ENCODE measurements around the gene CCDC88B. TPM values are rescaled to one million over a fixed set of nuclear protein-coding genes. Genes with fewer than 3 reads are reported as not detected.

Gene CCDC88B
- total RNA-seq, 1 donor from 2014 or later: 11.5 TPM

DNA sequence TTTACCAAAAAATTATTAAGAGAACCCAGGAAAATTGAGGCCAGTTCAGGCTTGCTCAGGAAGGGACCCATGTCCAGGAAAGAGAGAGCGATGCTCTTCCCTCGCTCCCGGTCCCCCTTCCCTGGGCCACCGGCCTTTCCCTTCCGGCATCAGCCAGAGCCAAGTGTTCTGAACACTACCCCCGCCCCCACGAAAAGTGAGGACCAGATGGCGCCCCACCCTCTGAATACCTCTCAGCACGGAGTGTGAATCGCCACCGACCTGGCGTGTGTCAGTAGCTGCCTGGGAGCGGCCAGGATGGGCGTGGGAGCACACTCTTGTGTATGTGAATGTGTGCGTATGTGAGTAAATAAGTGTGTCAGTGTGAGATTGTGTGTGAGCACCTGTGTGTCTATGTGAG is 39.2 kb downstream of the CCDC88B start:
- DNase-seq (ENCODE audit: low spot score): no peak

DNA sequence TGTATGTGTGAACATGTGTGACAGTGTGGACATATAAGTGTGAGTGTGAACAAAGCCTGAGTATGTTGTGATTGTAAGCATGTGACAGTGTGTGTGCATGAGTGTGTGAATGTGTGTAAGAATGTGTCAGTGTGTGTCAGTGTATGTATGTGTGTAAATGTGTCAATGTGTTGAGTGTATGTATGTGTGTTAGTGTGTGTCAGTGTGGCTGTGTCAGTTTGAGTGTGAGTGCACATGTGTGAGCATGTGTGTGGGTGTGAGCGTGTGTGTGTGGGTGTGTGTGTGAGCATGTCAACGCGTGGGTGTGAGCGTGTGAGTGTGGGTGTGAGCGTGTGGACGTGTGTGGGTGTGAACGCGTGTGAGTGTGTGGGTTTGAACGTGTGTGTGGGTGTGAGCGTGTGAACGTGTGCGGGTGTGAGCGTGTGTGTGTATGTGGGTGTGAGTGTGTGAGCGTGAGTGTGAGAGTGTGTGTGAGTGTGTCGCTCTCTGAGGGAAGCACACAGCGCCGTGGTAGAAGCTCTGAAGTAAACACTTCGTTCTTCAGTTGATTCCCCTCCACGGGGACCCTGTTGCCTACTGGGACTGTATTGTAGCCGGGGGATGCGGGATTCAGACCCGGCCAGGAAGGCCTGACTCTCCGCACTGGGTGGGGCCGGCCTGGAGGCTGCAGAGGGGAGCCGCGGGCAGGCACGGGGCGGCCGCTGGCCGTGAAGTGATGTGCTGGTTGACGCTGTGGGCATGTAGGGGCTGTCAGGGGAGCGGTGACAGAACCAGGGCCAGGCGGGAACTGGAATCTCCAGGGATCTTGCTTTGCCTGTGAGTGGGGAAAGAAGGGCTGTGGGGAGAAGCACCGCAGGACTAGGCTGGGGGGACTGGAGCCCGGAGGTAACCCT is 40.1 kb downstream of the CCDC88B start:
- DNase-seq (ENCODE audit: low spot score): no peak

DNA sequence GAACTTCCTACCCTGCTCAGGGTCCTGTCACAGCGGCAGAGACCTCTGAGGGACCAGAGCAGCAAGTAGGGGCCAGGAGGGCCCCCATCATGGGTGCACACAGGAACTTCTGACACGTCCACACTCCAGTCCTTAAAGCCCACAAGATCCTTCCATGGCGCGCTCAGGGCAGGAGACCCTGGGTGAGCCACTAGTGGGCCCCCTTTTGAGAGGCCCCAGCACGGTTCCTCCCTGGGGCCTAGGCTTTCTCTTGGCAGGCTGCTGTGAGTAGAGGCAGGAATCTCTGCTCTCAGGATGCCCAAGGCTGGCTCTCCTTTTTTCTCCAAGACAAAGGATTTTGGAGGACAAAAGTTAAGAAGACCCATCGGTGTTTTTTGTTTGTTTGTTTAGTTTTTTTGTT is 41.3 kb downstream of the CCDC88B start:
- no peak for DNase-seq (ENCODE audit: low spot score)

DNA sequence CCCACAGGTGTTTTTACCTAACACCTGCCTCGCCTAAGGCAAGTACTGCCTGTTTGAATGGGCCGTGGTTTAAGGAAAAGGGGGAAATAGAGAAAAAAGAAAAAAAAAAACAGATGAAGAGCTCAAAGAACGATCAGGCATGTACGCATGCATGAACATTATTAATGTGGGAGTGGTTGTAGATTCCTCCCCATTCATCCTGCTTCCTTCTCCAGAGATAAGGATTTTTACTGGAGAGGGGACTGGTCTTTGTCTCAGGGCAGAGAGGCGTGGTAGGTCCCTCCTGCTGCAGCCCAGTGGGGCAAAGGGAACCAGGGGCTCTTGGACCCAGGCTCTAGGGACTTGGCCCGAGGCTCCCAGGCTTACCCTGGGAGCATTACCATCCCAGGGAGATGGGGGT is 42.0 kb downstream of the CCDC88B start:
- DNase-seq (ENCODE audit: low spot score): no peak

DNA sequence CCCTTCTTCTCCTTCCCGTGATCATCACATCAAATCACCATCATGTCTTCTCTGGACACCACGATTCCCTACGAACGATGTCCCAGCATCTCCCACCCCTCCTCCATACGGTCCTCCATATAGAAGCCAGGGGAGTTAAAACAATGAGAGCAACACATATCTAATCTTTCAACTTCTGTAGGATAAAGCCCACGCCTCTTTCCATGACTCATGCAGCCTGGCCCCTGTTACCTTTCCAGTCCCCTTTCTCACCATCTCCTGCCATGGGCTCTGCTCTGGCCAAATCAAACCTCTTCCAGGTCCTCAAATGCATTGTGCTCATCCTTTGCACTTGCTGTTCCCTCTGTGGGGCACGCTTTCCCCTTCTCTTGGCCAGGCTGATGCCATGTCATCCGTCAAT is 42.6 kb downstream of the CCDC88B start:
- DNase-seq (ENCODE audit: low spot score): no peak

DNA sequence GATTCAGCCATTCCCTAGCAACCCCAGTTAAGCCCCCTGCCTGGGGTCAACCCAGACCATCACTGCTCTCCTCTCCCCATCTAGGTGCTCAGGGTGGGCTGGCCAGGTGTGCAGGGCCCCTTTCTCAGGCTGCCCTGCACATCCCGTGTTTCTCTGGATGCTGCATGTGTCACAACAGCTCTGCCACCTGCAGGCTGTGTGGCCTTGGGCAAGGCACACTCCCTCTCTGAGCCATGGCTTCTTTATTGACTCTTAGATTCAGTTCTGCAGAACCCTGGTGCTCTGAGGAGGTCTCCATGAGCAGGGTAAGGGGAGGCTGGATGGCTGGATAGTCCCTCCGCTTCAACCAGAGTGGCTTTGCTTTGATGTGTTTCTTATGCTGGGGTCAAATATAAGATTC is 43.6 kb downstream of the CCDC88B start:
- no peak for DNase-seq (ENCODE audit: low spot score)

DNA sequence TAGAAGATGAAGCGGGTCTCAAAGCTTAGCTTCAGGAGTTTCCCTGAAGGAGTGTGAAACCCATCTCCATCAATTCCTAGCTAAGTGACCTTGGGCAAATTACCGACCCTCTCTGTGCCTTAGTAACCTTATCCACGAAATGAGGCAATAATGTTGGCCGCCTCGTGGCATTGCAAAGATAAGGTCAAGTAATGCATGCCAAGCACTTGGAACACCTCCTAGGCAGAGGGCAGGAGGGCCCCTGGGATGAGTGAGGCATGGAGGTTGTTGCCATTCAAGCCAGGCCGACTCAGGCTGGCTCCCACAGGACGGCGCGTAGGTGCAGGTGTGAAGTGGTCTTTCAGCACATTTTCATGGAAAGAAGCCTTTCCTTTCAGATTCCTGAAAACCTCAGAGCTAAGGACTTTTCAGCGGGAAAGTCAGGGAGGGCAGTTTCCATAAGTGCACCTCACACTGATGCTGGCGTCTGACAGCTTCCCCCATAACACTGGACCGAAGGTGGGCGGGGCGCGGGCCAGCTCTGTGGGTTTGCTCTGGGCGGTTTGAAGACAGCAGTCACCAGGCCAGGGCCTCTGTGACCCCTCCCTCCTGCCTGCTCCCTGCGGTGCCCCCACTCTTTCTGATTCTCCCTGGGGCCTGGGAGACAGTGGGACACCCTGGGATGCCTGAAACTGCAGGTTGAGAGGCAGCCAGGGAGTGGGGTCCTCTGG is 44.2 kb downstream of the CCDC88B start:
- DNase-seq (ENCODE audit: low spot score): no peak

DNA sequence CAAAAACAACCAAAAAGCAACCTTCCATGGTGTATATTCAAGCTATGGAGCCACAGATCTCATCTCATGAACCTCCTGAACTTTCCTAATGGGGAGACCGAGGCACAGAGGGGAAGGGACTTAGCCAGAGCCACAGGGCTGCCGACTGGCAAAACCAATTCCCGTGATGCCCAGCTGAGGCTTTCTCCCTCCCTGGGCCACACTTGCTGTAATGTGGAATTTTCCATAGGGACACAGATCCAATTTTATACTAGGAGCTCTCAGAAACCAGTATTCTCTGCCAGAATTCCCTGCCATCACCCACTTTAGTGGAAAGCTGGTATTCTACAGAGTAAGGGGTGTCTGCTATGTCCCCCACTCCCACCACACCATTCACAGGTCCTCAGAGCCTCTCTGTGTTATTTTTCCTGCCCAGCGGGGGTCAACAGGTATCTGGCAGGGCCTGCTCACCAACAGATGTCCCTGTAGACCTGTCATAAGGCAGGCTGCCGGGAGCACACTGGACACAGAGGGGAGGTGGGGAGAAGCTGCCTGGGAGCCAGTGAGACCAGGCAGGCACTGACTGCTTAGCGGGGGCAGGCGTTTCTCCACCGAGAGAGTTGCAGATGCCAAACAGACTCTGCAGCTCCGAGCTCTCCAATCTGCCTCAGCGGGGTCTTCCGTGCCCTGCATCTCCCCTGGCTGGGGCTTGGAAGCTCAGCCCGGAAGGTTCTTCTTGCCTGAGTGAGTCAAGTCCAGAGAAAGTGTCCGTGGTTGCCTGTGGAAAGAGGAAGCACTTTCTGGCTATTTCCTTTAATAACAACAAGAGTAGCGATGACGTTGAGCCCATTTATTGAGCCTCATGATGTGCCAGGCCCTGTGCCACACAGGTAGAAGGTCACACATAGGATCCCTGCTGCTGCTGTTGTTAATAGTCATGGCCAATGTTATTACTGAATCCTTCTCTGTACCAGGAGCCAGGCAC is 45.3 kb downstream of the CCDC88B start:
- DNase-seq (ENCODE audit: low spot score): no peak

DNA sequence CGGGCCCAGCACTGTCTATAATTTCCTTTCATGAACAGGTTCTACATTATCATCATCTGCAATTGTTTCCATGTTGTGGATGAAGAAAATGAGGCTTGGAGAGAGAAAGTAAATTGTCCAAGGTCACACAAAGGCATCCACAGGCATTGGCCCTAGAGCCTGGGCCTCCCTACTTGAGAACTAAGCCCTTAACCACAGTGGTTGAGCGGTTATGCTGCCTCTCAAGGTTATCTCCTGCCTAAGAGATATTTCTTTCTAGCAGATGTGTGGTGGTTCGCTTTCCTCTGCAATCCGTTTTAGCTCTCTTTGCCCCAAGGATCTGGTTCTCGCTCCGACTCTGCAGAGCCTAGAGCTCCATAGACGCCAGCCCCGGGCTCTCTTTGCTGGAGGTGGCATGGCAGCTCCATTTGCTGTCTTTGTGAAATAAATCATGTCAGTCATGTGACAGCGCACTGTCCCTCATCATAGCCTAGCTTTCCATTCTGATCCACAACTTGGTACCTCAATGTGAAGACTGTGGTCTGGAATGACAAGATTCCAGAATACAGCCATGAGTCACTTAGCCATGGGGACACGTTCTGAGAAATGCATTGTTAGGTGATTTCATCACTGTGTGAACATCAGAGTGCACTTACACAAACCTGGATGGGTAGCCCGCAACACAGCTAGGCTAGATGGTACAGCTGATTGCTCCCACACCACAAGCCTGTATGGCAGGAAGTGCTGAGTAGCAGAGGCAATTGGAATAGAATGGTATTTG is 46.1 kb downstream of the CCDC88B start:
- no peak for DNase-seq (ENCODE audit: low spot score)

DNA sequence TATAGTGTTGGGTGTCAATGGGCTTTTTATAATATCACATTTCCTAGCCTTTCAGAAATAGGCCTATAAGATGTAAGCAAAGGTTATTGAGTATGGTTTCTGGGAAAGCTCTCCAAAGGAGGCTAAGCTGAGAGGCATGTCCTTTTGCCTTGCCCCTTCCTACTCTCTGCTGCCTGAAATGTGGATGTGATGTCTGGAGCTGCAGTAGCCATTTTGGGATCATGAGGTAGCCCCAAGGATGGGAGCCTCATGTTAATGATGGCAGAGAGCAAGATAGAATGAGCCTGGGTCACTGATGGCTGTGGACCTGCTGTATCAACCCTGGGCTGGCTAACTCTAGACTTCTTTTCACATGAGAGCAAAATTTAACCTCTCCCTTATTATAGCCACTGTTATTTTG is 47.9 kb downstream of the CCDC88B start:
- DNase-seq (ENCODE audit: low spot score): no peak

DNA sequence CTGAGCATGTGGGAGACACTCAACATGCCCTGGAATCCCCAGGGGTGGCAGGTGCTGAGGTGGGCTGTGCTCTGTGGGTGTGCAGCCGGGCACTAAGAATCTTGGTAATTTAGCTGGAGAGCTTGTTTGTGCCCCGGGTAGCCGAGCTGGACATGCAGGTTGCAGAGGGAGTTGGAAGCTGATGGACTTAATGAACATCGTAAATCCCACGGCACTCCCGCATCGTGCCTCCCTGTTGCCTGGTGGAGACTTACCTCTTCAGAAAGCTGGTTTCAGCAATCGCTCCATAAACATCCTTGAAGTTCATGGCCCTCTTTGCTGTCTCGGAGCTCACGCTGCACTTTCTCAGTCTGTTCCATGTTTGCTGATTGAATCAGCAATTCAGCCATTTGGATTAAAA is 48.9 kb downstream of the CCDC88B start:
- no peak for DNase-seq (ENCODE audit: low spot score)

DNA sequence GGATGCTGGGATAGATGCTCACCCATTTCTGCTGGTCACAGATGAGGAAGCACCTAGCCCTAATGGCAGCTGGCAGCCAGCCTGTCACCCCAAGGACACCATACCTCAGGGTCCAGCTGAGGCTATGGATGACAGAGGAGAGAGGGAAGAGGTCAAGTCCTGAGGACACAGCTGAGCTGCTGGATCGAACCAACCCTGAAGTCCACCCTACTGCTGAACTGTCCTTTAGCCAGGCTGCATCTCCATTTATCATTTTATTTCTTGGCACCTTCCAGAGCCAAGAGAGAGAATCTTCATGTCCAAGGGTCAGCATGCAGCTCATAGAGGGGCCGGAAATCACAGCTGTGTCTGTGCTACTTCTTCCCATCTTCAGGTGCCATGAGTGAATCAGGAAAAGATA is 49.8 kb downstream of the CCDC88B start:
- DNase-seq (ENCODE audit: low spot score): no peak

DNA sequence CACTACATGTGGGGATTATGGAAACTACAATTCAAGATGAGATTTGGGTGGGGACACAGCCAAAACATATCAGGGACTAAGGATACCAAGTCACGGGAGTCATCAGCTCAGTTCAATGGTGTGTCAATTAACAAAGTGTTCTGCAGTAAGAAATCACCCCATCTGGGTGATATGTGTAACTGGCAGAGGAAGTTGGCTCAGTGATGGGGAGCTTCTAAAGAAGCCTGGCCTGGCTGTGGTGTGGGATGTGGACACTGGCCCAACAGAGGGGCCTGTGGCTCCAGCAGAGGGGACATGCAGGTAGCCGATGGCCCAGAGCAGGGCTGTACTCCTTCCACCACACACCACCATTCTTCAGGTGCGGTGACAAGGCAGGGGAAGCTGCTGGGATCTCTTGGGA is 50.6 kb downstream of the CCDC88B start:
- no peak for DNase-seq (ENCODE audit: low spot score)

DNA sequence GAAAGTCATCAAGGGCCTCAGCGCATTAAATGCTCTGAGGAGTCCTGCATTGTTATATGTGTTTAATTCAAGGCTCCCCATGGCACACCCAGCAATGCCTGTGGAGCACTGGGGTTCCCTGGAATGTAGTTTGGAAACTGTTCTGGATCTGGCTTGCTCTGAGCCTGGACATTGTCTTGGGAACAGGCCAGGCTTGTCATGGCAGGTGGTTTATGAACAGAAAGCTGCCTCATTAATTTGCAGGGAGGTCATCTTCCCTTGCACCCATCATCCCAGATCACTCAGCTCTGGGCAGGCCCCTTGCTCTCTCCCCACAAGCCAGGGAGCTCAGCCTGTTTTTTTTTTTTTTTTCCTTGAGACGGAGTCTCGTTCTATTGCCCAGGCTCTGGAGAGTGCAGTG is 51.8 kb downstream of the CCDC88B start:
- no peak for DNase-seq (ENCODE audit: low spot score)

DNA sequence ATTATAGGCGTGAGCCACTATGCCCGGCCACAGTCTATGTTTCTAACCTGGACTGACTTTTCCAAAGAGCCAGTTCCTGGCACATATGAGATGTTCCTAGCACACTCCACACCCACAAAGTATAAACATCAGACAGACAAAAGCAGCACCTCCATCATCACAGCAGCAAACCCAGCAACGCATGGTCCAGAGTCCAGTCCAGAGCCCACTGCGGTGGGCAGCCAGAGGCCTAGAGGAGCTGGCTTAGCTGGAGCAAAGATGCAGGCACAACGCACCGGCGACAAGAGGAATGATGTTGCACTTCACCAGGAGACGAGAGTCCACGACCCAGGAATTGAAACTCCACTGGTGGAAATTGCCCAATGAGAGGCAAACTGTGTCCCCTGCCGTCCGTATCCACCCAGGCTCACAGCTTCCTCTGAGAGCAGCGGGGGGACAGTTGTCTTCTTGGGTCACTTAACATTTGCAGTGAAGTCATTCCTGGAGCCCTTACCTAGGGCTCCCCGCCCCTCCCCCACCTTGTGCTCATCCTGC is 55.6 kb downstream of the CCDC88B start:
- DNase-seq (ENCODE audit: low spot score): no peak

DNA sequence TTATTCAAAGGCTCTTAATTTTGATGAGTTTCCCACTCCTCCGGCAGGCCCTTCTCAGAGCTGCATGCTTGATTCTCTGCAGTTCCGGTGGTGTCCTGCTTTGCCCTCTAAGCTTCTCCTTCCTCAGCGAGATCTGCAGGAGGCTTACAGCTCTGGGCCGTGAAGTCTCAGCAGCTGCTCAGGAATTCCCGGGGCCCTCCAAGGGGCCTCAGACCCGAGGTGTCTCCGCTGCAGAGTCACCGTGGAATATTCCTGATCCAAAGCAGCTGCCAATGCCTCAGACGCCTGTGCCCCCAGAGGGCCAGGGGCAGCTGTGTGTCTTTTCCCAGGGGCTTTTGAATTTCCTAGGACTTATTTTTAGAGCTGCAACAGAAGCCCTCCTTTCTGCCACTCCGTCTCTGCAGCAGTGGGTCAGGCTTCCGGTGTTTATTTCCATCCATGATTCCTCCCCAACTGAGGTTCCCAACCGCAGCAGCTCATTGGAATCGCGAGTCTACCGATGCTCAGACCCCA is 56.1 kb downstream of the CCDC88B start:
- DNase-seq (ENCODE audit: low spot score): no peak

DNA sequence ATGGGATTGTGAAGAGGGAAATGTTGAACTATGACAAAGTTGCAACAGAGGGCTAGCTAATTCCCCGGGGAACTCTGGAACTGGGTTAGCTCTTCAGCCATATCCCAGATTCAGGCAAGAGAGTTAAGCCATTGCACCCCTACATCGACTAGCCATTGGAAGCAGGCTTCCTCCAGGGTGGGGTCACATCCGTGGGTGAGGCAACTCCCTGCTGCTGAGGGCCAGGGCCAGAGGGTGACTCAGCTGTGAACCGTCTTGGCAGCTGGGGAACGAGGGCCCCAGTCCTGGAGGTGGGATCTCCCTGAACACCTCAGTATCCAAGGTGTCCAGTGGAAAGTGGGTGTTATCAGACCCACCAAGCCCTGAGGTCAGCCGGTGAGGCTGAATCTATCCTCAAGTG is 60.1 kb downstream of the CCDC88B start:
- DNase-seq (ENCODE audit: low spot score): no peak

DNA sequence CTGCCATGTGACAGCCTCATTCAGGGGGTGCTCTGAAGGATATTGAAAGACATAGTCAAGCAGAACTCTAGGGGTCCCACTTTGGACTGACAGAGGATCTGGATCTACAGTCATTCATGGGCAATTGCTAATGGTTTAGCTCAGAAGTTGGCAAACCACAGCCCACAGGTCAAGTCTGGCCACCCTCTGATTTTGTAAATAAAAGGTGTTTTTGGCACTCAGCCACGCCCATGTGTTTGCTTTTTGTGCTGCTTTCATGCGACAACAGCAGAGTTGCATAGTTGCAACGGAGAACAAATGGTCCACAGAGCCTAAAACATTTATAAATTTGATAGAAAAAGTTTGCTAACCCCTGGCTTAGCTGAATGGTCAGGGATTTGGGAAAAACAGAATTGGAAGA is 60.7 kb downstream of the CCDC88B start:
- no peak for DNase-seq (ENCODE audit: low spot score)

DNA sequence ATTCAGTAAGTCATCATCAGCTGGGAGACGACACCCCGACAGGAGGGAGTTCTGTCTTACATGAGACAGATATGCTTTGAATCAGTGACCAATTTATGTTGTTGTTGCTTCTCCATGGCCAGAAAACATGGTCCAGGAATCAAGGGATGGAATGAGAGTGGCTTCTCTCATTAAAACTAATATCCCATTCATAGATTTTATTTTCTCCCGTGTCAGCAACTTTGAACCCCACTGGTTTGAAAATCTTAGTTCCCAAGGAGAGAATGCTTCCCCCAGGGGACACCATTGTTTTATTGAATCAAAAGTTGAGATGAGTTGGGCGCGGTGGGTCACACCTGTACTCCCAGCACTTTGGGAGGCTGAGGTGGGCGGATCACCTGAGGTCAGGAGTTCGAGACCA is 61.8 kb downstream of the CCDC88B start:
- no peak for DNase-seq (ENCODE audit: low spot score)

DNA sequence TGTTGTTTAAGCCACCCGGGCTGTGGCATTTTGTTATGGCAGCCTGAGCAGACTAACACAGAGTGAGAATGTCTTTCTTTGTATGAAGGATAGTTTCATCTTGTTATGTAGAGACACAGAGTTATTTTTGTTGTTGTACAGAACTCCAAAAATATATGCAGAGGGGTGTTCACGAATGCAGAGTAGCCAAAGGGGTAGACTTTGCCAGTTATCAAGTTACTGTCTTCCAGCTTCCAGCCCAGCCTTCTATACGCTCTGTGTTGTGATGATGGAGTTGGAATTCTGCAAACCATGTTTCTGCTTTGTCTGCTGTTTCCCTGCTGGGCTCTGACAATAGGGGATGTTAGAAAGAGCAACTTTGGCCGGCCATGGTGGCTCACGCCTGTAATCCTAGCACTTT is 63.1 kb downstream of the CCDC88B start:
- no peak for DNase-seq (ENCODE audit: low spot score)
